SK-N-SH (cell line): ENCODE data around the gene MED12. TPM values are rescaled to one million over a fixed set of nuclear protein-coding genes. Genes with fewer than 3 reads are reported as not detected.

Experiments
- CTCF ChIA-PET: fragments of 300-600, 350-600 bp; formaldehyde crosslinking; extraction: SDS; loops from one replicate; lab custom pipeline; 2021; lab: Yijun Ruan, JAX
- POLR2A ChIA-PET: fragments of 350-600 bp; sonication (Branson Sonifier 250); formaldehyde crosslinking; extraction: SDS; loops from one replicate; lab custom pipeline; 2020; ENCODE audit warnings: antibody characterized with exemption, inconsistent platforms; lab: Yijun Ruan, JAX
- DNase-seq: peaks from one replicate; pipeline ENCODE4 v3.0.0; 2012
- H2AFZ ChIP-seq: fragments of 200-600 bp; sonication (generic); 2 replicates; pipeline ENCODE4 v1.8.1; 2016; ENCODE audit warnings: antibody characterized with exemption, mild to moderate bottlenecking, low read depth
- H3F3A ChIP-seq: fragments of 200-600 bp; sonication (generic); replicated peaks from 2 replicates; pipeline ENCODE3; 2016; ENCODE audit warnings: antibody characterized with exemption, mild to moderate bottlenecking; ENCODE audit not compliant: insufficient read depth
- H3K27ac ChIP-seq, 2 experiments: fragments of 200-500 bp in 1 of 2; fragments of 200-600 bp in 1 of 2; sonication (Bioruptor generic) in 1 of 2; sonication (generic), shearing (Covaris generic) in 1 of 2; 2 replicates each; pipeline versions ENCODE4 v1.5.1 to v1.6.1; 2014 to 2016; ENCODE audit warnings: low read depth in 2 of 2, inconsistent platforms in 1 of 2, low read length in 1 of 2, mild to moderate bottlenecking in 1 of 2, mixed read lengths in 1 of 2
- H3K27me3 ChIP-seq: fragments of 200-600 bp; sonication (generic), shearing (Covaris generic); 2 replicates; pipeline ENCODE4 v1.6.1; 2016; ENCODE audit warnings: mixed run types; ENCODE audit not compliant: insufficient read depth
- H3K36me3 ChIP-seq, 2 experiments: fragments of 200-500 bp in 1 of 2; fragments of 200-600 bp in 1 of 2; sonication (Bioruptor generic) in 1 of 2; sonication (generic) in 1 of 2; replicated peaks in 1 of 2; 2 replicates each; pipeline versions ENCODE3 to v1.5.1; 2014 to 2016; ENCODE audit warnings: low read length in 1 of 2, mild to moderate bottlenecking in 1 of 2; ENCODE audit not compliant: insufficient read depth in 2 of 2, control insufficient read depth in 1 of 2
- H3K4me1 ChIP-seq, 2 experiments: fragments of 200-500 bp in 1 of 2; fragments of 200-600 bp in 1 of 2; sonication (Bioruptor generic) in 1 of 2; sonication (generic), shearing (Covaris generic) in 1 of 2; 2 replicates each; pipeline versions ENCODE4 v1.5.1 to v1.6.1; 2014 to 2016; ENCODE audit warnings: low read depth in 1 of 2, low read length in 1 of 2, mixed run types in 1 of 2; ENCODE audit not compliant: insufficient read depth in 2 of 2, control insufficient read depth in 1 of 2
- H3K4me2 ChIP-seq: fragments of 200-600 bp; sonication (generic), shearing (Covaris generic); 2 replicates; pipeline ENCODE4 v1.6.1; 2017; ENCODE audit warnings: mixed run types
- H3K4me3 ChIP-seq, 2 experiments: fragments of 200-500 bp in 1 of 2; fragments of 200-600 bp in 1 of 2; sonication (Bioruptor generic) in 1 of 2; sonication (generic), shearing (Covaris generic) in 1 of 2; 2 replicates each; pipeline versions ENCODE4 v1.5.1 to v1.8.1; 2014 to 2016; ENCODE audit warnings: low read depth in 2 of 2, inconsistent platforms in 1 of 2, low read length in 1 of 2, mild to moderate bottlenecking in 1 of 2, mixed read lengths in 1 of 2, moderate library complexity in 1 of 2
- H3K79me2 ChIP-seq: fragments of 200-600 bp; sonication (generic); 2 replicates; pipeline ENCODE4 v1.8.1; 2017; ENCODE audit warnings: mild to moderate bottlenecking; ENCODE audit not compliant: insufficient read depth
- H3K9ac ChIP-seq: fragments of 200-600 bp; sonication (generic); 2 replicates; pipeline ENCODE4 v1.6.1; 2017; ENCODE audit warnings: mixed run types
- H3K9me2 ChIP-seq: fragments of 200-600 bp; sonication (generic); 2 replicates; pipeline ENCODE4 v1.6.1; 2017; ENCODE audit warnings: mixed run types
- H3K9me3 ChIP-seq: fragments of 200-600 bp; sonication (generic); 2 replicates; pipeline ENCODE4 v1.6.1; 2017; ENCODE audit warnings: mixed run types, mild to moderate bottlenecking, moderate library complexity
- H4K20me1 ChIP-seq: fragments of 200-600 bp; sonication (generic); 2 replicates; pipeline ENCODE4 v1.6.1; 2017; ENCODE audit warnings: mild to moderate bottlenecking, mixed run types; ENCODE audit not compliant: insufficient read depth
- CHD2 ChIP-seq: fragments of 150-350 bp; IDR thresholded peaks from 2 replicates; pipeline ENCODE4 v1.6.1; 2018; ENCODE audit warnings: low read length; ENCODE audit not compliant: partially characterized antibody
- EP300 ChIP-seq, 2 experiments: IDR thresholded peaks; 2 replicates each; pipeline versions ENCODE4 v1.4.0 to v1.6.1; 2012; ENCODE audit warnings: borderline replicate concordance in 1 of 2, low read depth in 1 of 2, low read length in 1 of 2
- POLR2AphosphoS5 ChIP-seq: IDR thresholded peaks from 2 replicates; pipeline ENCODE4 v1.6.1; 2012; ENCODE audit warnings: low read depth, low read length
- RAD21 ChIP-seq: IDR thresholded peaks from 2 replicates; pipeline ENCODE4 v1.6.1; 2012; ENCODE audit warnings: mild to moderate bottlenecking, low read length
- TCF12 ChIP-seq: IDR thresholded peaks from 2 replicates; pipeline ENCODE4 v1.4.0; 2012
- WGBS: methylation state at CpG from one replicate; pipeline ENCODE4 v1.1.6; 2017; ENCODE audit warnings: low lambda C conversion rate; 5-methylcytosine and 5-hydroxymethylcytosine counted together
- polyA plus RNA-seq, 3 experiments: library from polyadenylated mRNA; depleted of rRNA; stranded (reverse); fragments of >200 nt; gene quantifications; 2 replicates each; pipeline ENCODE4 v1.2.3, GENCODE V29; 2012
- TF ChIP-seq, protein P1 (sequence below): IDR thresholded peaks from 2 replicates; pipeline ENCODE4 v1.4.0; 2012; ENCODE audit warnings: low read depth, borderline replicate concordance
- TF ChIP-seq, protein P2 (sequence below): IDR thresholded peaks from 2 replicates; pipeline ENCODE4; 2012
- TF ChIP-seq, protein P3 (sequence below): fragments of 200-600 bp; sonication (generic); IDR thresholded peaks from 2 replicates; pipeline ENCODE4 v1.6.1; 2017; ENCODE audit warnings: antibody characterized with exemption, mild to moderate bottlenecking, moderate library complexity

The MED12 gene
- polyA plus RNA-seq, 1 of the 3 experiments (the other 2 are of a cell fraction) = 18.5 TPM

DNA sequence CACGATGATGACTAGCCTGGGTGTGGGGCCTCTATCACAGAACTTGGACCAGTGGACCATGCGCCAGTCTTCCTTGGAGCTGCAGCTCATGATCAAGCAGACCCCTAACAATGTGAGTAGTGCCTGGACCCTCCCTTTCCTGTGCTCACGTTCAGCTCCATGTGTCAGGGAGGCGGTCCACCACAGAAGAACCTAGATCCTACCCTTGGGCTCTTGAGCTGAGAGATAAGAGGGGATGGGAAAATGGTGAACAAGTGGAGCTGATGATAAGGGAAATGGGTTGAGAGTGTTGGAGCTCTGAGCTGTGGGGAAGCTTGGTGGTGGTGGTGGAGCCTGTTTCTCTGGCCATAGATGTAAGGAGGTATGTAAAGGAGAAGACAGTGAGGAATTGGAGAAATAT lies 13.1 kb downstream of the MED12 start:
- no peaks in the 10 kb centered on the region for H3K9me2 ChIP-seq
- H3K4me3 ChIP-seq = no peak overlapping the region
- ChIA-PET CTCF (interaction anchor here (1.7 to 3.0 kb wide), 3 partner anchors 31 to 133 kb away, joined by 4 to 30 read pairs (median 6); no protein-coding TSS in a partner anchor), POLR2A (no interaction called here)
- no peak overlapping the region for H3K27ac ChIP-seq
- H3K9me3 ChIP-seq = no peaks in the 10 kb centered on the region
- H3K27me3 ChIP-seq = peaks cover 5% of the 10 kb centered on the region; the same call in 1 of the 2 replicates
- no peak overlapping the region for H3K4me2 ChIP-seq
- H3F3A ChIP-seq = no peaks in the 10 kb centered on the region
- TF ChIP-seq, protein P1, sequence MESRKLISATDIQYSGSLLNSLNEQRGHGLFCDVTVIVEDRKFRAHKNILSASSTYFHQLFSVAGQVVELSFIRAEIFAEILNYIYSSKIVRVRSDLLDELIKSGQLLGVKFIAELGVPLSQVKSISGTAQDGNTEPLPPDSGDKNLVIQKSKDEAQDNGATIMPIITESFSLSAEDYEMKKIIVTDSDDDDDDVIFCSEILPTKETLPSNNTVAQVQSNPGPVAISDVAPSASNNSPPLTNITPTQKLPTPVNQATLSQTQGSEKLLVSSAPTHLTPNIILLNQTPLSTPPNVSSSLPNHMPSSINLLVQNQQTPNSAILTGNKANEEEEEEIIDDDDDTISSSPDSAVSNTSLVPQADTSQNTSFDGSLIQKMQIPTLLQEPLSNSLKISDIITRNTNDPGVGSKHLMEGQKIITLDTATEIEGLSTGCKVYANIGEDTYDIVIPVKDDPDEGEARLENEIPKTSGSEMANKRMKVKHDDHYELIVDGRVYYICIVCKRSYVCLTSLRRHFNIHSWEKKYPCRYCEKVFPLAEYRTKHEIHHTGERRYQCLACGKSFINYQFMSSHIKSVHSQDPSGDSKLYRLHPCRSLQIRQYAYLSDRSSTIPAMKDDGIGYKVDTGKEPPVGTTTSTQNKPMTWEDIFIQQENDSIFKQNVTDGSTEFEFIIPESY = no peak
- no peak for TF ChIP-seq CHD2
- TF ChIP-seq, protein P2, sequence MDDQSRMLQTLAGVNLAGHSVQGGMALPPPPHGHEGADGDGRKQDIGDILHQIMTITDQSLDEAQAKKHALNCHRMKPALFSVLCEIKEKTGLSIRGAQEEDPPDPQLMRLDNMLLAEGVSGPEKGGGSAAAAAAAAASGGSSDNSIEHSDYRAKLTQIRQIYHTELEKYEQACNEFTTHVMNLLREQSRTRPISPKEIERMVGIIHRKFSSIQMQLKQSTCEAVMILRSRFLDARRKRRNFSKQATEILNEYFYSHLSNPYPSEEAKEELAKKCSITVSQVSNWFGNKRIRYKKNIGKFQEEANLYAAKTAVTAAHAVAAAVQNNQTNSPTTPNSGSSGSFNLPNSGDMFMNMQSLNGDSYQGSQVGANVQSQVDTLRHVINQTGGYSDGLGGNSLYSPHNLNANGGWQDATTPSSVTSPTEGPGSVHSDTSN = no peak
- no peak for TF ChIP-seq POLR2AphosphoS5
- no peak for DNase-seq
- H2AFZ ChIP-seq = no peak overlapping the region
- no peak overlapping the region for H3K9ac ChIP-seq
- H3K79me2 ChIP-seq = no peaks in the 10 kb centered on the region
- 83% methylated on average over 4 of the region's 4 CpGs for WGBS
- H4K20me1 ChIP-seq = no peaks in the 10 kb centered on the region
- H3K4me1 ChIP-seq = peaks cover 0 to 4% of the 10 kb centered on the region in 2 experiments; a peak in 1 of 4 replicates
- H3K36me3 ChIP-seq = peaks cover 15 to 79% of the 10 kb centered on the region in 2 experiments

DNA sequence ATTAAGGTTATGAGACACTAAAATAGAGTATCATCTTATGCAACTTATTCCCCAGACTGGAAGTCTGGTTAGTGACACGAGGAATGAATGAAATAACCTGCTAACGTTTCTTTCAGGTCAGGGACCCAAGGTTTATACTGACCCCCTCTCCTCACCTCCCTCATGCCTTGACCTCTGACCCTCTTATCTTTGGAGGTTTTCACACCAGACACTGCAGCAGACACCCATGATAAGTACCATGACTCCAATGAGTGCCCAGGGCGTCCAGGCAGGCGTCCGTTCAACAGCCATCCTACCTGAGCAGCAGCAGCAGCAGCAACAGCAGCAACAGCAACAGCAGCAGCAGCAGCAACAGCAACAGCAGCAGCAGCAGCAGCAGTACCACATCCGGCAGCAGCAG lies 22.0 kb downstream of the MED12 start:
- POLR2A ChIA-PET = no interaction called here
- H3K9ac ChIP-seq = no peak overlapping the region
- H3F3A ChIP-seq = peaks cover 10% of the 10 kb centered on the region
- peaks cover 0 to 33% of the 10 kb centered on the region in 2 experiments for H3K36me3 ChIP-seq
- no peak for DNase-seq
- no peaks in the 10 kb centered on the region for H3K27me3 ChIP-seq
- H3K27ac ChIP-seq = no peak overlapping the region
- H3K9me3 ChIP-seq = no peaks in the 10 kb centered on the region
- H2AFZ ChIP-seq = no peak overlapping the region
- WGBS = 65% methylated on average over 6 of the region's 6 CpGs
- H3K4me2 ChIP-seq = no peak overlapping the region
- no peak for TF ChIP-seq TCF12
- TF ChIP-seq, protein P2 = no peak
- TF ChIP-seq RAD21 = no peak
- TF ChIP-seq, protein P3, sequence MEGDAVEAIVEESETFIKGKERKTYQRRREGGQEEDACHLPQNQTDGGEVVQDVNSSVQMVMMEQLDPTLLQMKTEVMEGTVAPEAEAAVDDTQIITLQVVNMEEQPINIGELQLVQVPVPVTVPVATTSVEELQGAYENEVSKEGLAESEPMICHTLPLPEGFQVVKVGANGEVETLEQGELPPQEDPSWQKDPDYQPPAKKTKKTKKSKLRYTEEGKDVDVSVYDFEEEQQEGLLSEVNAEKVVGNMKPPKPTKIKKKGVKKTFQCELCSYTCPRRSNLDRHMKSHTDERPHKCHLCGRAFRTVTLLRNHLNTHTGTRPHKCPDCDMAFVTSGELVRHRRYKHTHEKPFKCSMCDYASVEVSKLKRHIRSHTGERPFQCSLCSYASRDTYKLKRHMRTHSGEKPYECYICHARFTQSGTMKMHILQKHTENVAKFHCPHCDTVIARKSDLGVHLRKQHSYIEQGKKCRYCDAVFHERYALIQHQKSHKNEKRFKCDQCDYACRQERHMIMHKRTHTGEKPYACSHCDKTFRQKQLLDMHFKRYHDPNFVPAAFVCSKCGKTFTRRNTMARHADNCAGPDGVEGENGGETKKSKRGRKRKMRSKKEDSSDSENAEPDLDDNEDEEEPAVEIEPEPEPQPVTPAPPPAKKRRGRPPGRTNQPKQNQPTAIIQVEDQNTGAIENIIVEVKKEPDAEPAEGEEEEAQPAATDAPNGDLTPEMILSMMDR = no peak
- no peak for TF ChIP-seq EP300 (IDR thresholded peaks at IDR 0.05; ENCODE audit: borderline replicate concordance in 1 of 2, low read depth in 1 of 2, low read length in 1 of 2)
- no peak for TF ChIP-seq CHD2
- no peaks in the 10 kb centered on the region for H3K79me2 ChIP-seq
- no peaks in the 10 kb centered on the region for H4K20me1 ChIP-seq
- no peaks in the 10 kb centered on the region for H3K9me2 ChIP-seq
- H3K4me3 ChIP-seq = no peak overlapping the region
- peaks cover 0 to 4% of the 10 kb centered on the region in 2 experiments; a peak in 1 of 4 replicates for H3K4me1 ChIP-seq
- CTCF ChIA-PET = interaction anchor here (1.7 kb wide), 1 partner anchor 11 kb away, joined by 5 read pairs; no protein-coding TSS in a partner anchor
